GM23338 (cell line): Measurements from ENCODE around the gene ZMYM4. TPM values are rescaled to one million over a fixed set of nuclear protein-coding genes. Genes with fewer than 3 reads are reported as not detected.

ENCODE experiments used
- ATAC-seq: fragments of 200-7000 bp; cut with Tn5 transposase; 3 replicates; pipeline ENCODE4 v1.9.1; 2020
- DNase-seq: peaks from one replicate; pipeline ENCODE4 v3.0.0-alpha.2; 2015; ENCODE audit warnings: low spot score
- H2AFZ ChIP-seq: fragments of 200-600 bp; sonication (generic); 2 replicates; pipeline ENCODE4 v1.8.0; 2016; ENCODE audit warnings: antibody characterized with exemption, mild to moderate bottlenecking, moderate library complexity
- H3F3A ChIP-seq: fragments of 200-600 bp; sonication (generic); replicated peaks from 2 replicates; pipeline ENCODE4 v1.8.0; 2017; ENCODE audit warnings: antibody characterized with exemption, mixed run types, low read depth
- H3K27ac ChIP-seq: fragments of 200-600 bp; sonication (generic); 2 replicates; pipeline ENCODE4 v1.6.1; 2016; ENCODE audit warnings: low read depth
- H3K27me3 ChIP-seq: fragments of 200-600 bp; sonication (generic); 2 replicates; pipeline ENCODE4 v1.8.0; 2016; ENCODE audit warnings: mild to moderate bottlenecking, mixed run types, moderate library complexity; ENCODE audit not compliant: insufficient read depth
- H3K36me3 ChIP-seq: fragments of 200-600 bp; sonication (generic); 2 replicates; pipeline ENCODE4 v1.8.0; 2016; ENCODE audit warnings: mild to moderate bottlenecking; ENCODE audit not compliant: insufficient read depth
- H3K4me1 ChIP-seq: fragments of 200-600 bp; sonication (generic); 2 replicates; pipeline ENCODE4 v1.8.0; 2016; ENCODE audit warnings: mild to moderate bottlenecking, moderate library complexity; ENCODE audit not compliant: insufficient read depth
- H3K4me2 ChIP-seq: fragments of 200-600 bp; sonication (generic); 2 replicates; pipeline ENCODE4 v1.7.1; 2017; ENCODE audit warnings: mixed run types
- H3K4me3 ChIP-seq: fragments of 200-600 bp; sonication (generic); 2 replicates; pipeline ENCODE4 v1.6.1; 2016; ENCODE audit warnings: mixed run types
- H3K79me2 ChIP-seq: fragments of 200-600 bp; sonication (generic); replicated peaks from 2 replicates; pipeline ENCODE4 v1.8.0; 2017; ENCODE audit warnings: mild to moderate bottlenecking; ENCODE audit not compliant: insufficient read depth
- H3K9me2 ChIP-seq: fragments of 200-600 bp; sonication (generic); 2 replicates; pipeline ENCODE4 v1.8.0; 2017; ENCODE audit not compliant: insufficient read depth
- H4K20me1 ChIP-seq: fragments of 200-600 bp; sonication (generic); replicated peaks from 2 replicates; pipeline ENCODE4 v1.8.0; 2017; ENCODE audit warnings: mild to moderate bottlenecking; ENCODE audit not compliant: insufficient read depth
- H3K27ac Mint-ChIP-seq: 2 replicates; pipeline ENCODE4 v1.8.0; 2020; ENCODE audit warnings: inconsistent platforms, mild to moderate bottlenecking, moderate library complexity, mixed read lengths
- H3K27me3 Mint-ChIP-seq: 3 replicates; pipeline ENCODE4 v1.8.0; 2022; ENCODE audit warnings: low read depth, mild to moderate bottlenecking, moderate library complexity, mixed read lengths, inconsistent platforms; ENCODE audit not compliant: insufficient read depth, poor library complexity
- H3K36me3 Mint-ChIP-seq: 3 replicates; pipeline ENCODE4 v1.8.0; 2021; ENCODE audit warnings: low read depth, mild to moderate bottlenecking, inconsistent platforms, moderate library complexity, mixed read lengths
- H3K4me1 Mint-ChIP-seq: 3 replicates; pipeline ENCODE4 v1.8.0; 2020; ENCODE audit warnings: mild to moderate bottlenecking, inconsistent platforms, mixed read lengths
- H3K4me3 Mint-ChIP-seq: 3 replicates; pipeline ENCODE4 v1.8.0; 2021; ENCODE audit warnings: moderate library complexity, mild to moderate bottlenecking, inconsistent platforms, mixed read lengths
- H3K9me3 Mint-ChIP-seq: 3 replicates; pipeline ENCODE4 v1.8.0; 2020; ENCODE audit warnings: moderate library complexity, mild to moderate bottlenecking, inconsistent platforms, mixed read lengths
- EZH2phosphoT487 ChIP-seq: fragments of 200-600 bp; sonication (generic); IDR thresholded peaks from one replicate; pipeline ENCODE4 v1.8.1; 2018; ENCODE audit warnings: antibody characterized with exemption; ENCODE audit not compliant: unreplicated experiment
- NANOG ChIP-seq: IDR thresholded peaks from 2 replicates; pipeline ENCODE4 v1.6.1; 2016; ENCODE audit warnings: antibody characterized with exemption, borderline replicate concordance
- STAT1 ChIP-seq: IDR thresholded peaks from one replicate; pipeline ENCODE4 v1.6.1; 2016; ENCODE audit warnings: antibody characterized with exemption; ENCODE audit not compliant: unreplicated experiment
- ZNF114 ChIP-seq: fragments of 250-450 bp; sonication (Bioruptor Pico); IDR thresholded peaks from 2 replicates; pipeline ENCODE4 v1.5.0; 2020; ENCODE audit warnings: mild to moderate bottlenecking, moderate library complexity
- ZNF331 ChIP-seq: fragments of 250-450 bp; sonication (Bioruptor Pico); IDR thresholded peaks from 2 replicates; pipeline ENCODE4 v1.5.0; 2020; ENCODE audit warnings: low read depth, mild to moderate bottlenecking, moderate library complexity
- ZNF462 ChIP-seq: fragments of 250-450 bp; sonication (Bioruptor Pico); IDR thresholded peaks from 2 replicates; pipeline ENCODE4 v1.5.0; 2020; ENCODE audit warnings: mild to moderate bottlenecking, moderate library complexity
- polyA plus RNA-seq: library from polyadenylated mRNA; unstranded; fragments of >200 nt; fragmentation: Nextera tagmentation; extraction: Ambion mirVana; gene quantifications from 2 replicates; pipeline ENCODE4 v1.2.1, GENCODE V29; 2016
- total RNA-seq: library from RNA; depleted of rRNA; stranded (reverse); fragments of >200 nt; shearing (Covaris generic); gene quantifications from 2 replicates; pipeline ENCODE4 v1.2.3, GENCODE V29; 2014
- TF ChIP-seq, protein P1 (sequence below), 2 experiments: fragments of 200-600 bp in 1 of 2; sonication (generic) in 1 of 2; conservative IDR thresholded peaks; 2 replicates each; pipeline versions ENCODE4 v1.5.1 to v1.6.1; 2016 to 2017; ENCODE audit warnings: antibody characterized with exemption in 2 of 2, low read depth in 2 of 2, mild to moderate bottlenecking in 2 of 2, moderate library complexity in 1 of 2

ZMYM4 gene
- total and polyA plus RNA-seq, 2 experiments from 2014 or later, result 65.4 to 68.5 TPM

GRCh38 chr1:35287807-35288640 lies 19.5 kb downstream of the ZMYM4 start:
- no peaks in the 10 kb centered on the region for H3F3A ChIP-seq
- no peak overlapping the region for H3K4me2 ChIP-seq
- no peaks in the 10 kb centered on the region for H3K36me3 ChIP-seq
- peak overlapping the region; percentile 57; the same call in 1 of the 2 replicates for H3K27ac ChIP-seq
- no peak overlapping the region for H3K4me3 Mint-ChIP-seq
- no peaks in the 10 kb centered on the region for H3K9me3 Mint-ChIP-seq
- H2AFZ ChIP-seq, result no peak overlapping the region
- H4K20me1 ChIP-seq, result peaks cover 20% of the 10 kb centered on the region
- H3K36me3 Mint-ChIP-seq, result peaks cover 24% of the 10 kb centered on the region; the same call in 2 of the 3 replicates
- DNase-seq, result no peak
- H3K27me3 ChIP-seq, result no peaks in the 10 kb centered on the region
- no peaks in the 10 kb centered on the region for H3K9me2 ChIP-seq
- no peak for TF ChIP-seq ZNF462 (CRISPR knock-in tag)
- TF ChIP-seq NANOG, result no peak
- TF ChIP-seq ZNF114, result no peak
- no peak for TF ChIP-seq EZH2phosphoT487
- TF ChIP-seq, protein P1, sequence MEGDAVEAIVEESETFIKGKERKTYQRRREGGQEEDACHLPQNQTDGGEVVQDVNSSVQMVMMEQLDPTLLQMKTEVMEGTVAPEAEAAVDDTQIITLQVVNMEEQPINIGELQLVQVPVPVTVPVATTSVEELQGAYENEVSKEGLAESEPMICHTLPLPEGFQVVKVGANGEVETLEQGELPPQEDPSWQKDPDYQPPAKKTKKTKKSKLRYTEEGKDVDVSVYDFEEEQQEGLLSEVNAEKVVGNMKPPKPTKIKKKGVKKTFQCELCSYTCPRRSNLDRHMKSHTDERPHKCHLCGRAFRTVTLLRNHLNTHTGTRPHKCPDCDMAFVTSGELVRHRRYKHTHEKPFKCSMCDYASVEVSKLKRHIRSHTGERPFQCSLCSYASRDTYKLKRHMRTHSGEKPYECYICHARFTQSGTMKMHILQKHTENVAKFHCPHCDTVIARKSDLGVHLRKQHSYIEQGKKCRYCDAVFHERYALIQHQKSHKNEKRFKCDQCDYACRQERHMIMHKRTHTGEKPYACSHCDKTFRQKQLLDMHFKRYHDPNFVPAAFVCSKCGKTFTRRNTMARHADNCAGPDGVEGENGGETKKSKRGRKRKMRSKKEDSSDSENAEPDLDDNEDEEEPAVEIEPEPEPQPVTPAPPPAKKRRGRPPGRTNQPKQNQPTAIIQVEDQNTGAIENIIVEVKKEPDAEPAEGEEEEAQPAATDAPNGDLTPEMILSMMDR (conservative IDR thresholded peaks at IDR 0.05; ENCODE audit: low read depth in 2 of 2), result no peak
- TF ChIP-seq STAT1, result no peak
- no peak for TF ChIP-seq ZNF331 (CRISPR knock-in tag)
- no peaks in the 10 kb centered on the region for H3K4me1 ChIP-seq
- H3K4me1 Mint-ChIP-seq, result no peaks in the 10 kb centered on the region
- no peaks in the 10 kb centered on the region for H3K27me3 Mint-ChIP-seq
- H3K27ac Mint-ChIP-seq, result no peak overlapping the region
- no peak overlapping the region for H3K4me3 ChIP-seq
- no peak for ATAC-seq
- H3K79me2 ChIP-seq, result peaks cover 97% of the 10 kb centered on the region
